ENCODE data around the gene HOXC5.

- no peak for TF ChIP-seq CTCF (conservative IDR thresholded peaks at IDR 0.05)
- no peak for TF ChIP-seq EZH2 (IDR thresholded peaks at IDR 0.05; ENCODE audit: low read depth)
Observed at GRCh38 chr12:54060174-54060974, 27.5 kb downstream of the HOXC5 start.
